Neuronal stem cell (in vitro differentiated cells): ENCODE results near the gene RNF214.

Source experiments
- DNase-seq: peaks from one replicate; pipeline ENCODE4 v3.0.0-alpha.2; 2013; ENCODE audit warnings: low spot score
- H2AFZ ChIP-seq: one replicate; pipeline ENCODE4 v1.6.1; 2013; ENCODE audit warnings: mild to moderate bottlenecking, low read length, inconsistent platforms
- H2AK5ac ChIP-seq: 2 replicates; pipeline ENCODE4 v1.6.1; 2013; ENCODE audit warnings: low read depth, mild to moderate bottlenecking, inconsistent platforms, low read length, moderate library complexity, mixed read lengths
- H2BK120ac ChIP-seq: 2 replicates; pipeline ENCODE4 v1.6.1; 2013; ENCODE audit warnings: low read depth, mild to moderate bottlenecking, inconsistent platforms, low read length, moderate library complexity, mixed read lengths
- H2BK12ac ChIP-seq: one replicate; pipeline ENCODE4 v1.6.1; 2013; ENCODE audit warnings: low read length, inconsistent platforms
- H2BK15ac ChIP-seq: 2 replicates; pipeline ENCODE4 v1.6.1; 2013; ENCODE audit warnings: mild to moderate bottlenecking, low read length, inconsistent platforms, mixed read lengths
- H2BK5ac ChIP-seq: one replicate; pipeline ENCODE4 v1.6.1; 2013; ENCODE audit warnings: inconsistent platforms, mild to moderate bottlenecking, low read length, moderate library complexity
- H3K14ac ChIP-seq: one replicate; pipeline ENCODE4 v1.6.1; 2013; ENCODE audit warnings: low read length, inconsistent platforms
- H3K18ac ChIP-seq: 2 replicates; pipeline ENCODE4 v1.6.1; 2013; ENCODE audit warnings: low read length, inconsistent platforms
- H3K23ac ChIP-seq: 2 replicates; pipeline ENCODE4 v1.6.1; 2013; ENCODE audit warnings: low read depth, mild to moderate bottlenecking, mixed read lengths, low read length, inconsistent platforms; ENCODE audit not compliant: poor library complexity
- H3K27ac ChIP-seq: replicated peaks from 3 replicates; pipeline ENCODE4 v1.5.1; 2013; ENCODE audit warnings: low read length, inconsistent platforms
- H3K27me3 ChIP-seq, 3 experiments: 2 replicates each; pipeline ENCODE4 v1.6.1; 2013; ENCODE audit warnings: low read length in 3 of 3, mild to moderate bottlenecking in 2 of 3, inconsistent platforms in 1 of 3, low read depth in 1 of 3, mixed read lengths in 1 of 3, moderate library complexity in 1 of 3; ENCODE audit not compliant: control insufficient read depth in 3 of 3, insufficient read depth in 3 of 3
- H3K36me3 ChIP-seq, 2 donors: replicated peaks in 1 of 2; 2 replicates each; pipeline ENCODE4 v1.6.1; 2013; ENCODE audit warnings: low read length in 2 of 2; ENCODE audit not compliant: control insufficient read depth in 2 of 2, insufficient read depth in 2 of 2
- H3K4ac ChIP-seq: 2 replicates; pipeline ENCODE4 v1.6.1; 2013; ENCODE audit warnings: inconsistent platforms, mild to moderate bottlenecking, low read length, moderate library complexity
- H3K4me1 ChIP-seq, 2 donors: 1 replicate in 1 of 2; 2 replicates in 1 of 2; pipeline ENCODE4 v1.6.1; 2013; ENCODE audit warnings: low read length in 2 of 2, low read depth in 1 of 2; ENCODE audit not compliant: control insufficient read depth in 2 of 2, insufficient read depth in 1 of 2
- H3K4me2 ChIP-seq: one replicate; pipeline ENCODE4 v1.6.1; 2013; ENCODE audit warnings: mild to moderate bottlenecking, low read length, inconsistent platforms; ENCODE audit not compliant: insufficient read depth, poor library complexity, severe bottlenecking
- H3K4me3 ChIP-seq, 2 donors: 2 replicates each; pipeline ENCODE4 v1.5.1; 2013; ENCODE audit warnings: low read length in 2 of 2, mild to moderate bottlenecking in 2 of 2, inconsistent platforms in 1 of 2, moderate library complexity in 1 of 2
- H3K79me1 ChIP-seq: one replicate; pipeline ENCODE4 v1.6.1; 2013; ENCODE audit warnings: low read depth, mild to moderate bottlenecking, inconsistent platforms, low read length, moderate library complexity
- H3K9ac ChIP-seq: one replicate; pipeline ENCODE4 v1.6.1; 2013; ENCODE audit warnings: mild to moderate bottlenecking, low read depth, low read length, inconsistent platforms; ENCODE audit not compliant: poor library complexity
- H3K9me3 ChIP-seq, 2 donors: replicated peaks in 1 of 2; 2 replicates each; pipeline versions ENCODE3 to v1.6.1; 2013; ENCODE audit warnings: low read length in 2 of 2, mild to moderate bottlenecking in 2 of 2, inconsistent platforms in 1 of 2, low read depth in 1 of 2, mixed read lengths in 1 of 2, moderate library complexity in 1 of 2; ENCODE audit not compliant: control insufficient read depth in 2 of 2, insufficient read depth in 1 of 2
- H4K8ac ChIP-seq: one replicate; pipeline ENCODE4 v1.6.1; 2013; ENCODE audit warnings: low read depth, mild to moderate bottlenecking, inconsistent platforms, low read length, moderate library complexity
- H4K91ac ChIP-seq: one replicate; pipeline ENCODE4 v1.6.1; 2013; ENCODE audit warnings: low read length, low read depth, mild to moderate bottlenecking, inconsistent platforms; ENCODE audit not compliant: poor library complexity
- WGBS, 2 donors: extraction: QIAGEN DNeasy Blood & Tissue Kit; methylation state at CpG; one replicate each; pipeline ENCODE4 v1.1.7; 2013; ENCODE audit warnings: missing lambda C conversion rate in 2 of 2, mixed read lengths in 1 of 2; ENCODE audit not compliant: insufficient read length in 2 of 2, insufficient replicate concordance in 1 of 2; ENCODE audit errors: extremely low coverage in 2 of 2; 5-methylcytosine and 5-hydroxymethylcytosine counted together

The RNF214 gene

GRCh38 chr11:117281159-117281558 is 48.7 kb downstream of the RNF214 start:
- H3K14ac ChIP-seq: no peak overlapping the region
- no peak overlapping the region for H3K4me2 ChIP-seq
- H3K9me3 ChIP-seq: no peaks in the 10 kb centered on the region
- H2BK15ac ChIP-seq: no peak overlapping the region
- no peak overlapping the region for H3K4ac ChIP-seq
- H2BK12ac ChIP-seq: no peak overlapping the region
- H4K8ac ChIP-seq: no peak overlapping the region
- H3K4me3 ChIP-seq: no peak overlapping the region
- DNase-seq: no peak
- H3K27me3 ChIP-seq: no peaks in the 10 kb centered on the region
- H3K4me1 ChIP-seq: no peaks in the 10 kb centered on the region
- H2BK120ac ChIP-seq: no peak overlapping the region
- no peak overlapping the region for H2BK5ac ChIP-seq
- no peak overlapping the region for H4K91ac ChIP-seq
- WGBS, 2 donors: no CpG with 5 or more reads among the region's 6 CpGs
- H3K79me1 ChIP-seq: peaks cover 2% of the 10 kb centered on the region
- no peak overlapping the region for H2AK5ac ChIP-seq
- no peak overlapping the region for H3K23ac ChIP-seq
- no peak overlapping the region for H2AFZ ChIP-seq
- H3K18ac ChIP-seq: no peak overlapping the region
- no peak overlapping the region for H3K9ac ChIP-seq
- H3K36me3 ChIP-seq: peaks cover 29 to 79% of the 10 kb centered on the region in 2 donors
- H3K27ac ChIP-seq: no peak overlapping the region

GRCh38 chr11:117281869-117282268 is 49.4 kb downstream of the RNF214 start:
- H2AK5ac ChIP-seq: no peak overlapping the region
- no peak overlapping the region for H3K4me2 ChIP-seq
- no peaks in the 10 kb centered on the region for H3K27me3 ChIP-seq
- H4K91ac ChIP-seq: no peak overlapping the region
- no peak overlapping the region for H2BK15ac ChIP-seq
- H4K8ac ChIP-seq: no peak overlapping the region
- H2BK12ac ChIP-seq: no peak overlapping the region
- peaks cover 29 to 79% of the 10 kb centered on the region in 2 donors for H3K36me3 ChIP-seq
- H3K79me1 ChIP-seq: peaks cover 2% of the 10 kb centered on the region
- H3K27ac ChIP-seq: no peak overlapping the region
- no peak overlapping the region for H2BK120ac ChIP-seq
- H3K14ac ChIP-seq: no peak overlapping the region
- no peak overlapping the region for H3K4ac ChIP-seq
- no peaks in the 10 kb centered on the region for H3K9me3 ChIP-seq
- H3K4me3 ChIP-seq: no peak overlapping the region
- no peak overlapping the region for H2AFZ ChIP-seq
- H3K23ac ChIP-seq: no peak overlapping the region
- WGBS, 2 donors: no CpG with 5 or more reads among the region's 7 CpGs
- H3K9ac ChIP-seq: no peak overlapping the region
- no peak for DNase-seq
- no peak overlapping the region for H3K18ac ChIP-seq
- H3K4me1 ChIP-seq: no peaks in the 10 kb centered on the region
- H2BK5ac ChIP-seq: no peak overlapping the region

- WGBS, 2 donors: no CpG with 5 or more reads among the region's 3 CpGs
- Histone ChIP-seq H3K23ac (no peak overlapping the region), H3K18ac (no peak overlapping the region), H3K4ac (no peak overlapping the region), H3K4me2 (no peak overlapping the region), H3K27me3 (no peaks in the 10 kb centered on the region), H4K91ac (no peak overlapping the region), H3K14ac (no peak overlapping the region), H3K27ac (no peak overlapping the region), H2BK12ac (no peak overlapping the region), H2BK15ac (no peak overlapping the region), H4K8ac (no peak overlapping the region), H3K4me3 (no peak overlapping the region), H3K9ac (no peak overlapping the region), H2BK5ac (no peak overlapping the region), H2BK120ac (no peak overlapping the region), H3K36me3 (peaks cover 33 to 89% of the 10 kb centered on the region in 2 donors), H3K9me3 (no peaks in the 10 kb centered on the region), H3K4me1 (no peaks in the 10 kb centered on the region), H2AFZ (no peak overlapping the region), H3K79me1 (peaks cover 2% of the 10 kb centered on the region), H2AK5ac (no peak overlapping the region)
- DNase-seq: no peak
Measured at GRCh38 chr11:117282956-117283355, 50.5 kb downstream of the RNF214 start.

DNA sequence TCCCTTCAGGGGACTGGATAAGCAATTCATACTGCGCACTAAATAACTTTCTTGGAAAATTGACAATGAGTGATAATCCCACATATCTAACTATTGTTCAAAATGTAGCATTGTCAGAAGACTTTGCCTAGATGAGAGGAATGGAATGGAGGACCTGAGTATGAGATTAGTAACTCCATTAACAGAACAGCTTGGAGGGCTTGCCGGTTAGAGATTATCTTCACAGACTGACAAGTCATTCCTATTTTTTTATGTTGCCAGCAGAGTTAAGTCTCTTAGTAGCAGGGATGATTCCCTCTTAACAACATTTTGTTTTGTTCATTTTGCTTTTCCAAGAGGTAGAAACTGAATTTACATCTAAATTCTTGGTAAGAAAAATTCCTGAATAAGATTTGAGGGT is 51.6 kb downstream of the RNF214 start:
- H2BK5ac ChIP-seq: no peak overlapping the region
- H2AK5ac ChIP-seq: no peak overlapping the region
- WGBS, 2 donors: no CpG with 5 or more reads among the region's 2 CpGs
- no peak overlapping the region for H2BK12ac ChIP-seq
- peaks cover 36 to 96% of the 10 kb centered on the region in 2 donors for H3K36me3 ChIP-seq
- H3K4me3 ChIP-seq: no peak overlapping the region
- H2BK15ac ChIP-seq: no peak overlapping the region
- peaks cover 2% of the 10 kb centered on the region for H3K79me1 ChIP-seq
- H4K8ac ChIP-seq: no peak overlapping the region
- no peak overlapping the region for H3K4me2 ChIP-seq
- no peak overlapping the region for H3K9ac ChIP-seq
- no peak overlapping the region for H3K18ac ChIP-seq
- no peaks in the 10 kb centered on the region for H3K4me1 ChIP-seq
- H3K27me3 ChIP-seq: no peaks in the 10 kb centered on the region
- H4K91ac ChIP-seq: no peak overlapping the region
- H2AFZ ChIP-seq: no peak overlapping the region
- no peaks in the 10 kb centered on the region for H3K9me3 ChIP-seq
- no peak overlapping the region for H2BK120ac ChIP-seq
- H3K14ac ChIP-seq: no peak overlapping the region
- H3K23ac ChIP-seq: no peak overlapping the region
- no peak overlapping the region for H3K27ac ChIP-seq
- no peak for DNase-seq
- no peak overlapping the region for H3K4ac ChIP-seq
